ENCODE measurements around the gene NUP214.

DNA sequence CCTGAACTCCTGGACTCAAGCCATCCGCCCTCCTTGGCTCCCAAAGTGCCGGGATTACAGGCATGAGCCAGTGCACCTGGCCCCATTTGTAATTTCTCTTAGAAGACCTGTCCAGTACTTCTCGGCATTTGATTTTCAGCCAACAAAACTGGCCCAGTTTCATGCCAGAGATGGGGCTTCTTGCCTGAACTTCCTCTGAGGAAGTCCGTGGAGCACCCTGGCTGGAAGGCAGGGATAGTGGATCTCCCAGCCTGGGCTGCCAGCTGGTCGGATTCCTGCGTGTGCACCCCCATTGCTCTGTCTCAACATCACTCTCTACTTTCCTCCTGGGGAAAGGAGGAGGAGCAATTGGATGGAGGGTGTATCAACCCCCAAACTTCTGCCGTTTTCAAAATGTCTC lies 111.9 kb downstream of the NUP214 start:
- TF ChIP-seq, protein P1, sequence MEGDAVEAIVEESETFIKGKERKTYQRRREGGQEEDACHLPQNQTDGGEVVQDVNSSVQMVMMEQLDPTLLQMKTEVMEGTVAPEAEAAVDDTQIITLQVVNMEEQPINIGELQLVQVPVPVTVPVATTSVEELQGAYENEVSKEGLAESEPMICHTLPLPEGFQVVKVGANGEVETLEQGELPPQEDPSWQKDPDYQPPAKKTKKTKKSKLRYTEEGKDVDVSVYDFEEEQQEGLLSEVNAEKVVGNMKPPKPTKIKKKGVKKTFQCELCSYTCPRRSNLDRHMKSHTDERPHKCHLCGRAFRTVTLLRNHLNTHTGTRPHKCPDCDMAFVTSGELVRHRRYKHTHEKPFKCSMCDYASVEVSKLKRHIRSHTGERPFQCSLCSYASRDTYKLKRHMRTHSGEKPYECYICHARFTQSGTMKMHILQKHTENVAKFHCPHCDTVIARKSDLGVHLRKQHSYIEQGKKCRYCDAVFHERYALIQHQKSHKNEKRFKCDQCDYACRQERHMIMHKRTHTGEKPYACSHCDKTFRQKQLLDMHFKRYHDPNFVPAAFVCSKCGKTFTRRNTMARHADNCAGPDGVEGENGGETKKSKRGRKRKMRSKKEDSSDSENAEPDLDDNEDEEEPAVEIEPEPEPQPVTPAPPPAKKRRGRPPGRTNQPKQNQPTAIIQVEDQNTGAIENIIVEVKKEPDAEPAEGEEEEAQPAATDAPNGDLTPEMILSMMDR (conservative IDR thresholded peaks at IDR 0.05; ENCODE audit: low read length) = no peak
- TF ChIP-seq EZH2phosphoT487 (IDR thresholded peaks at IDR 0.05; ENCODE audit: borderline replicate concordance, low read depth, low read length) = no peak

All from OCI-LY7 (cell line).